ENCODE results near the gene MARCHF6. TPM values are rescaled to one million over a fixed set of nuclear protein-coding genes. Genes with fewer than 3 reads are reported as not detected.

The MARCHF6 gene
- total and polyA plus RNA-seq, 9 of the 15 experiments (the other 6 are each of a cell fraction or from before 2014, with no cell fraction given): 74.1 to 456 (median 116) TPM

DNA sequence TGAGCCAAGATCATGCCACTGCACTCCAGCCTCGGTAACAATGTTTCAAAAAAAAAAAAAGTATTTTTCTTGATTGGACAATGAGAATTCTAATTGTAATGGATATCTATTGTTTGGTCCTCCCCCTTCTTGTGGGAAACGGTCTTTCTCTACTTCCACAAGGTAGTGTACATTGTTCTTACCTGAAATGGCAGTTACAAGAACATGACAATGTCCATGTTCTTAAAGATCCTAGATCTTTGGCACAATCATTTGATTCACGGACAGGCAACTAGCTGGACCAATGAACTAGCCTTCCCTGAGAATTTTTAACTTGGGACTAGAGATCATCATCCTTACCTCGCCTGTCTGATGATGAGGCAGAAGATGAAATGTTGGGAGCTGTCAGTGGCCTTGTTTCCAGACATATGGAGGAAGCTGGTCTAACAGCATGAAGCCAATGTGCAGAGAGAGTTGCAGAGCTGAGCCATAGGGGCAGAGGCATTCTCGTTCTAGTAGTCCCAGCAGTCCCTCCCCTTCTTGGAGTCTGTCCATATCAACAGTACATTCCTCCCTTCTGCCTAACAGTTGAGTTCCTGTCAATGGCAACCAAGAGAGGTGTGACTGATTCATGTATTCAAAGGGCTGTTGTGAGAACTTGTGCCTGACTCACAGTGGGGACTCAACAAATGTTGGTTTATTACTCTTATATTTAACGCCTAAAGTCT lies 2.1 kb upstream of the MARCHF6 start (continued):
- TF ChIP-seq MCM2 (IDR thresholded peaks at IDR 0.05; ENCODE audit: low read depth) (no peak), HNRNPK (IDR thresholded peaks at IDR 0.05; ENCODE audit: low read depth, low read length, poor library complexity, severe bottlenecking) (no peak), BCOR (IDR thresholded peaks at IDR 0.05) (no peak), RBM15 (IDR thresholded peaks at IDR 0.05; ENCODE audit: insufficient read depth, low read length) (no peak), EP400 (IDR thresholded peaks at IDR 0.05) (0 out of 2 replicates have a peak, but pooled peaks have one; percentile 9), MEIS2 (IDR thresholded peaks at IDR 0.05; ENCODE audit: partially characterized antibody) (peak; percentile 73), ETS2 (tag; IDR thresholded peaks at IDR 0.05; ENCODE audit: borderline replicate concordance, poor library complexity, severe bottlenecking) (no peak), CREBBP (IDR thresholded peaks at IDR 0.05; ENCODE audit: low read depth, low read length) (no peak)
- TF ChIP-seq, protein P1, sequence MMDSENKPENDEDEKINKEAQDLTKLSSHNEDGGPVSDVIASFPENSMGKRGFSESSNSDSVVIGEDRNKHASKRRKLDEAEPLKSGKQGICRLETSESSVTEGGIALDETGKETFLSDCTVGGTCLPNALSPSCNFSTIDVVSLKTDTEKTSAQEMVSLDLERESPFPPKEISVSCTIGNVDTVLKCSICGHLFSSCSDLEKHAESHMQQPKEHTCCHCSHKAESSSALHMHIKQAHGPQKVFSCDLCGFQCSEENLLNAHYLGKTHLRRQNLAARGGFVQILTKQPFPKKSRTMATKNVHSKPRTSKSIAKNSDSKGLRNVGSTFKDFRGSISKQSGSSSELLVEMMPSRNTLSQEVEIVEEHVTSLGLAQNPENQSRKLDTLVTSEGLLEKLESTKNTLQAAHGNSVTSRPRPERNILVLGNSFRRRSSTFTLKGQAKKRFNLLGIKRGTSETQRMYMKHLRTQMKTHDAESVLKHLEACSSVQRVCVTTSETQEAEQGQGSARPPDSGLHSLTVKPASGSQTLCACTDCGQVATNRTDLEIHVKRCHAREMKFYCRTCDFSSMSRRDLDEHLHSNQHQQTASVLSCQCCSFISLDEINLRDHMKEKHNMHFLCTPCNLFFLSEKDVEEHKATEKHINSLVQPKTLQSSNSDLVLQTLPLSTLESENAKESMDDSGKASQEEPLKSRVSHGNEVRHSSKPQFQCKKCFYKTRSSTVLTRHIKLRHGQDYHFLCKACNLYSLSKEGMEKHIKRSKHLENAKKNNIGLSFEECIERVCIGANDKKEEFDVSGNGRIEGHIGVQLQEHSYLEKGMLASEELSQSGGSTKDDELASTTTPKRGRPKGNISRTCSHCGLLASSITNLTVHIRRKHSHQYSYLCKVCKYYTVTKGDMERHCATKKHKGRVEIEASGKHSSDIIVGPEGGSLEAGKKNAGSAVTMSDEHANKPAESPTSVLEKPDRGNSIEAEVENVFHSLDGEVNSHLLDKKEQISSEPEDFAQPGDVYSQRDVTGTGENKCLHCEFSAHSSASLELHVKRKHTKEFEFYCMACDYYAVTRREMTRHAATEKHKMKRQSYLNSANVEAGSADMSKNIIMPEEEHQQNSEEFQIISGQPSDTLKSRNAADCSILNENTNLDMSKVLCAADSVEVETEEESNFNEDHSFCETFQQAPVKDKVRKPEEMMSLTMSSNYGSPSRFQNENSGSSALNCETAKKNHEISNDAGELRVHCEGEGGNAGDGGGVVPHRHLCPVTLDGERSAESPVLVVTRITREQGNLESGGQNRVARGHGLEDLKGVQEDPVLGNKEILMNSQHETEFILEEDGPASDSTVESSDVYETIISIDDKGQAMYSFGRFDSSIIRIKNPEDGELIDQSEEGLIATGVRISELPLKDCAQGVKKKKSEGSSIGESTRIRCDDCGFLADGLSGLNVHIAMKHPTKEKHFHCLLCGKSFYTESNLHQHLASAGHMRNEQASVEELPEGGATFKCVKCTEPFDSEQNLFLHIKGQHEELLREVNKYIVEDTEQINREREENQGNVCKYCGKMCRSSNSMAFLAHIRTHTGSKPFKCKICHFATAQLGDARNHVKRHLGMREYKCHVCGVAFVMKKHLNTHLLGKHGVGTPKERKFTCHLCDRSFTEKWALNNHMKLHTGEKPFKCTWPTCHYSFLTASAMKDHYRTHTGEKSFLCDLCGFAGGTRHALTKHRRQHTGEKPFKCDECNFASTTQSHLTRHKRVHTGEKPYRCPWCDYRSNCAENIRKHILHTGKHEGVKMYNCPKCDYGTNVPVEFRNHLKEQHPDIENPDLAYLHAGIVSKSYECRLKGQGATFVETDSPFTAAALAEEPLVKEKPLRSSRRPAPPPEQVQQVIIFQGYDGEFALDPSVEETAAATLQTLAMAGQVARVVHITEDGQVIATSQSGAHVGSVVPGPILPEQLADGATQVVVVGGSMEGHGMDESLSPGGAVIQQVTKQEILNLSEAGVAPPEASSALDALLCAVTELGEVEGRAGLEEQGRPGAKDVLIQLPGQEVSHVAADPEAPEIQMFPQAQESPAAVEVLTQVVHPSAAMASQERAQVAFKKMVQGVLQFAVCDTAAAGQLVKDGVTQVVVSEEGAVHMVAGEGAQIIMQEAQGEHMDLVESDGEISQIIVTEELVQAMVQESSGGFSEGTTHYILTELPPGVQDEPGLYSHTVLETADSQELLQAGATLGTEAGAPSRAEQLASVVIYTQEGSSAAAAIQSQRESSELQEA (IDR thresholded peaks at IDR 0.05; ENCODE audit: low read depth): no peak
- TF ChIP-seq, protein P2, sequence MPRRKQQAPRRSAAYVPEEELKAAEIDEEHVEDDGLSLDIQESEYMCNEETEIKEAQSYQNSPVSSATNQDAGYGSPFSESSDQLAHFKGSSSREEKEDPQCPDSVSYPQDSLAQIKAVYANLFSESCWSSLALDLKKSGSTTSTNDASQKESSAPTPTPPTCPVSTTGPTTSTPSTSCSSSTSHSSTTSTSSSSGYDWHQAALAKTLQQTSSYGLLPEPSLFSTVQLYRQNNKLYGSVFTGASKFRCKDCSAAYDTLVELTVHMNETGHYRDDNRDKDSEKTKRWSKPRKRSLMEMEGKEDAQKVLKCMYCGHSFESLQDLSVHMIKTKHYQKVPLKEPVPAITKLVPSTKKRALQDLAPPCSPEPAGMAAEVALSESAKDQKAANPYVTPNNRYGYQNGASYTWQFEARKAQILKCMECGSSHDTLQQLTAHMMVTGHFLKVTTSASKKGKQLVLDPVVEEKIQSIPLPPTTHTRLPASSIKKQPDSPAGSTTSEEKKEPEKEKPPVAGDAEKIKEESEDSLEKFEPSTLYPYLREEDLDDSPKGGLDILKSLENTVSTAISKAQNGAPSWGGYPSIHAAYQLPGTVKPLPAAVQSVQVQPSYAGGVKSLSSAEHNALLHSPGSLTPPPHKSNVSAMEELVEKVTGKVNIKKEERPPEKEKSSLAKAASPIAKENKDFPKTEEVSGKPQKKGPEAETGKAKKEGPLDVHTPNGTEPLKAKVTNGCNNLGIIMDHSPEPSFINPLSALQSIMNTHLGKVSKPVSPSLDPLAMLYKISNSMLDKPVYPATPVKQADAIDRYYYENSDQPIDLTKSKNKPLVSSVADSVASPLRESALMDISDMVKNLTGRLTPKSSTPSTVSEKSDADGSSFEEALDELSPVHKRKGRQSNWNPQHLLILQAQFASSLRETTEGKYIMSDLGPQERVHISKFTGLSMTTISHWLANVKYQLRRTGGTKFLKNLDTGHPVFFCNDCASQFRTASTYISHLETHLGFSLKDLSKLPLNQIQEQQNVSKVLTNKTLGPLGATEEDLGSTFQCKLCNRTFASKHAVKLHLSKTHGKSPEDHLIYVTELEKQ (CRISPR knock-in tag; IDR thresholded peaks at IDR 0.05): no peak
- TF ChIP-seq, protein P3, sequence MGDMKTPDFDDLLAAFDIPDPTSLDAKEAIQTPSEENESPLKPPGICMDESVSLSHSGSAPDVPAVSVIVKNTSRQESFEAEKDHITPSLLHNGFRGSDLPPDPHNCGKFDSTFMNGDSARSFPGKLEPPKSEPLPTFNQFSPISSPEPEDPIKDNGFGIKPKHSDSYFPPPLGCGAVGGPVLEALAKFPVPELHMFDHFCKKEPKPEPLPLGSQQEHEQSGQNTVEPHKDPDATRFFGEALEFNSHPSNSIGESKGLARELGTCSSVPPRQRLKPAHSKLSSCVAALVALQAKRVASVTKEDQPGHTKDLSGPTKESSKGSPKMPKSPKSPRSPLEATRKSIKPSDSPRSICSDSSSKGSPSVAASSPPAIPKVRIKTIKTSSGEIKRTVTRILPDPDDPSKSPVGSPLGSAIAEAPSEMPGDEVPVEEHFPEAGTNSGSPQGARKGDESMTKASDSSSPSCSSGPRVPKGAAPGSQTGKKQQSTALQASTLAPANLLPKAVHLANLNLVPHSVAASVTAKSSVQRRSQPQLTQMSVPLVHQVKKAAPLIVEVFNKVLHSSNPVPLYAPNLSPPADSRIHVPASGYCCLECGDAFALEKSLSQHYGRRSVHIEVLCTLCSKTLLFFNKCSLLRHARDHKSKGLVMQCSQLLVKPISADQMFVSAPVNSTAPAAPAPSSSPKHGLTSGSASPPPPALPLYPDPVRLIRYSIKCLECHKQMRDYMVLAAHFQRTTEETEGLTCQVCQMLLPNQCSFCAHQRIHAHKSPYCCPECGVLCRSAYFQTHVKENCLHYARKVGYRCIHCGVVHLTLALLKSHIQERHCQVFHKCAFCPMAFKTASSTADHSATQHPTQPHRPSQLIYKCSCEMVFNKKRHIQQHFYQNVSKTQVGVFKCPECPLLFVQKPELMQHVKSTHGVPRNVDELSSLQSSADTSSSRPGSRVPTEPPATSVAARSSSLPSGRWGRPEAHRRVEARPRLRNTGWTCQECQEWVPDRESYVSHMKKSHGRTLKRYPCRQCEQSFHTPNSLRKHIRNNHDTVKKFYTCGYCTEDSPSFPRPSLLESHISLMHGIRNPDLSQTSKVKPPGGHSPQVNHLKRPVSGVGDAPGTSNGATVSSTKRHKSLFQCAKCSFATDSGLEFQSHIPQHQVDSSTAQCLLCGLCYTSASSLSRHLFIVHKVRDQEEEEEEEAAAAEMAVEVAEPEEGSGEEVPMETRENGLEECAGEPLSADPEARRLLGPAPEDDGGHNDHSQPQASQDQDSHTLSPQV (IDR thresholded peaks at IDR 0.05): peak; percentile 68; the same call in 1 of the 2 replicates
